WERI-Rb-1 (cell line): ENCODE results near the gene MYH6.
"Not testable (repeated sequence)": the region's sequence is repeated elsewhere in the genome, so short reads cannot be mapped to it uniquely, and the experiment has no call there.

Experiments
- DNase-seq: peaks from one replicate; pipeline ENCODE4 v3.0.0-alpha.2; 2020
- H3K27ac ChIP-seq: fragments of 250-450 bp; sonication (Bioruptor Pico); 2 replicates; pipeline ENCODE4 v1.5.1; 2020; ENCODE audit warnings: mild to moderate bottlenecking, moderate library complexity
- H3K27me3 ChIP-seq: fragments of 250-450 bp; sonication (Bioruptor Pico); 2 replicates; pipeline ENCODE4 v1.5.1; 2021; ENCODE audit warnings: mild to moderate bottlenecking, low read depth, moderate library complexity; ENCODE audit not compliant: insufficient read depth, severe bottlenecking
- H3K36me3 ChIP-seq: fragments of 250-450 bp; sonication (Bioruptor Pico); 2 replicates; pipeline ENCODE4 v1.5.1; 2020; ENCODE audit warnings: mild to moderate bottlenecking, moderate library complexity
- H3K4me3 ChIP-seq: 2 replicates; pipeline ENCODE4 v1.5.1; 2011; ENCODE audit warnings: low read depth, mild to moderate bottlenecking, control low read depth, low read length
- H3K9me3 ChIP-seq: fragments of 250-450 bp; sonication (Bioruptor Pico); 2 replicates; pipeline ENCODE4 v1.5.1; 2021; ENCODE audit warnings: mild to moderate bottlenecking, moderate library complexity; ENCODE audit not compliant: severe bottlenecking
- CTCF ChIP-seq: IDR thresholded peaks from 2 replicates; pipeline ENCODE4 v1.5.1; 2011; ENCODE audit warnings: low read depth, mild to moderate bottlenecking, control low read depth, inconsistent platforms, low read length

The MYH6 gene

GRCh38 chr14:23430723-23431085 is 22.6 kb upstream of the MYH6 start:
- DNase-seq, result no peak
- H3K27me3 ChIP-seq, result no peaks in the 10 kb centered on the region

GRCh38 chr14:23430016-23430722 is 22.1 kb upstream of the MYH6 start:
- H3K27me3 ChIP-seq, result no peaks in the 10 kb centered on the region

More at GRCh38 chr14:23430723-23431085, 22.6 kb upstream of the MYH6 start:
- H3K36me3 ChIP-seq, result no peaks in the 10 kb centered on the region
- no peak overlapping the region for H3K4me3 ChIP-seq
- no peak for TF ChIP-seq CTCF
- no peak overlapping the region for H3K27ac ChIP-seq
- no peaks in the 10 kb centered on the region for H3K9me3 ChIP-seq

GRCh38 chr14:23428686-23429495 is 20.8 kb upstream of the MYH6 start:
- H3K36me3 ChIP-seq, result no peaks in the 10 kb centered on the region
- no peak for TF ChIP-seq CTCF
- no peak overlapping the region for H3K27ac ChIP-seq
- no peak overlapping the region for H3K4me3 ChIP-seq
- H3K9me3 ChIP-seq, result no peaks in the 10 kb centered on the region
- no peak for DNase-seq
- H3K27me3 ChIP-seq, result no peaks in the 10 kb centered on the region

More at GRCh38 chr14:23430016-23430722, 22.1 kb upstream of the MYH6 start:
- no peak for DNase-seq
- Histone ChIP-seq H3K27ac (no peak overlapping the region), H3K36me3 (no peaks in the 10 kb centered on the region), H3K9me3 (no peaks in the 10 kb centered on the region), H3K4me3 (no peak overlapping the region)
- no peak for TF ChIP-seq CTCF

GRCh38 chr14:23425798-23426197 is 17.7 kb upstream of the MYH6 start:
- DNase-seq, H3K27me3 ChIP-seq, H3K4me3 ChIP-seq, H3K9me3 ChIP-seq, H3K27ac ChIP-seq, H3K36me3 ChIP-seq: not testable (repeated sequence)

GRCh38 chr14:23425169-23425568 is 17.1 kb upstream of the MYH6 start:
- no peak for TF ChIP-seq CTCF
- no peak overlapping the region for H3K27ac ChIP-seq
- no peaks in the 10 kb centered on the region for H3K36me3 ChIP-seq
- H3K4me3 ChIP-seq, result no peak overlapping the region
- no peaks in the 10 kb centered on the region for H3K9me3 ChIP-seq
- DNase-seq, result no peak
- H3K27me3 ChIP-seq, result no peaks in the 10 kb centered on the region

- no peaks in the 10 kb centered on the region for H3K36me3 ChIP-seq
- no peaks in the 10 kb centered on the region for H3K27me3 ChIP-seq
- TF ChIP-seq CTCF, result no peak
- no peak overlapping the region for H3K4me3 ChIP-seq
- H3K9me3 ChIP-seq, result no peaks in the 10 kb centered on the region
- no peak for DNase-seq
- no peak overlapping the region for H3K27ac ChIP-seq
Measured at GRCh38 chr14:23423657-23424056, 15.6 kb upstream of the MYH6 start.
